Muscle of back (tissue), 10 donors: Measurements from ENCODE around the gene ANKRD12. TPM values are rescaled to one million over a fixed set of nuclear protein-coding genes. Genes with fewer than 3 reads are reported as not detected.

Source experiments
- polyA plus RNA-seq, 10 donors: library from polyadenylated mRNA; unstranded; fragments of 120-200 nt; gene quantifications; one replicate each; pipeline ENCODE4 v1.2.1, GENCODE V29; 2013; ENCODE audit not compliant: insufficient read length in 10 of 10

ANKRD12 gene
- polyA plus RNA-seq, 10 donors = 16.3 to 24.1 (median 19.3) TPM

Other genes with a start within 250 kb of the ANKRD12 start
- gene NDUFV2, start 34.1 kb upstream of the ANKRD12 start, polyA plus RNA-seq = 100 to 1,000 TPM in 8 of 10 donors, 10 to 100 TPM in 2; 81.3 to 140 (median 121) TPM
- 100 to 1,000 TPM in 1 of 10 donors, 10 to 100 TPM in 9; 49.9 to 102 (median 68.1) TPM for gene TWSG1, start 198.0 kb downstream of the ANKRD12 start, polyA plus RNA-seq